ENCODE measurements around the gene ZNF155. TPM values are rescaled to one million over a fixed set of nuclear protein-coding genes. Genes with fewer than 3 reads are reported as not detected.

Gene ZNF155
- total RNA-seq, 1 experiment from 2014 or later: 6.8 TPM

DNA sequence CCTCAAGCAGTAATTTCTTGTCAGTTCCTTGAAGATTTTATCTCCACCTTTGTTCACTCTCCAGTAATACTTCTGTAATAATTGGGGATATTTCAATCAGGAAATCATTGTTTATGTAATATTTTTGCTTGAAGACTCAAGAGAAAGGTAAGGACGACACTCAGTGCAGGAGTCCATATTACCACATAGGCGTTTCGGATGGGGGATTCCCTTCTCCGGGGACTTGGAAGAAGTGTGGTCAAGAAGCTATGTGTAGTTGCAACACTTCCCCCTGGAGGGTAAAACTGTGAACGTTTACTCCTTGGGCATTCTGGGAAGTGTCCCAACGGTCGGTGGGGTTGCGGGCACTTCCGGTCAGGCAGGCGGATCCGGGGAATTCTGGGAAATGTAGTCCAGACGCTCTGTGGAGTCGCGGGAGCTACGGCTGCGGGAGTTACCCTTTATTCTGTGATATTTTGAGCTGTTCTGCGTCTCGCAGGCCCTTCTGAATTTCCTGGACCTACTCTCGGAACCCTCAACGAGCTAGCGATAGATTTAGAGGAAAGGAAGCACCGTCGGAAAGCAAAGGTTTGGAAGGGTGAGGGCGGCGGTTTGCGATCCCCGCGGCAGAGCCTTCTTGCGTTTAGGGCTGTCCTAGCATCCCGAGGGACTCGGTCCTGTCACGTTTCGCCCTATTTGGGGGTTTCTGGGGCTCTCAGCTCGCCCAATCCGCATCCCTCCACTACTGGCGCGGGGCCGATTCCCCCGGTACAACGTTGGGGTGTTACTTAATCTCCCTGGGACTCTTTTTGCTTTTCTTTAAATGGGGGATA, 32.9 kb upstream of the ZNF155 start, which contains the start of gene ZNF221:
Gene ZNF221 (plus strand): TSS at position 395 of the 812 bp plus-strand sequence. CDS start 11,499 bp downstream, outside the sequence.
- peaks cover 23% of the 10 kb centered on the region for H3K9me3 Mint-ChIP-seq (ENCODE audit: low read depth, unreplicated experiment)
- H3K4me1 Mint-ChIP-seq (ENCODE audit: low read depth, unreplicated experiment): peaks cover 9% of the 10 kb centered on the region
- TF ChIP-seq CTCF (IDR thresholded peaks at IDR 0.05; ENCODE audit: unreplicated experiment): peak; percentile 45
- H3K27ac Mint-ChIP-seq (ENCODE audit: unreplicated experiment): peak within 1 kb of the TSS; percentile 76
- H3K36me3 Mint-ChIP-seq (ENCODE audit: insufficient read depth, unreplicated experiment): peaks cover 14% of the 10 kb centered on the region
- peaks cover 21% of the 10 kb centered on the region for H3K27me3 Mint-ChIP-seq (ENCODE audit: unreplicated experiment)
- intact Hi-C loops (cut with micrococcal nuclease; ENCODE audit: unreplicated experiment): loop anchor here (2.0 kb wide), 1 partner anchor 16 kb away; the partner anchor contains the start of gene ZNF45
- no TSS peak for BruUV-seq (replicated peaks)
- H3K4me3 Mint-ChIP-seq (ENCODE audit: low read depth, unreplicated experiment): peak within 1 kb of the TSS; percentile 97
- CTCF ChIA-PET: interaction anchor here (0.6 to 1.5 kb wide), 9 partner anchors 14 to 283 kb away, joined by 3 to 7 read pairs (median 3); partner anchors contain the start of genes ZNF223 and ZNF45
- peak; percentile 94 for DNase-seq

DNA sequence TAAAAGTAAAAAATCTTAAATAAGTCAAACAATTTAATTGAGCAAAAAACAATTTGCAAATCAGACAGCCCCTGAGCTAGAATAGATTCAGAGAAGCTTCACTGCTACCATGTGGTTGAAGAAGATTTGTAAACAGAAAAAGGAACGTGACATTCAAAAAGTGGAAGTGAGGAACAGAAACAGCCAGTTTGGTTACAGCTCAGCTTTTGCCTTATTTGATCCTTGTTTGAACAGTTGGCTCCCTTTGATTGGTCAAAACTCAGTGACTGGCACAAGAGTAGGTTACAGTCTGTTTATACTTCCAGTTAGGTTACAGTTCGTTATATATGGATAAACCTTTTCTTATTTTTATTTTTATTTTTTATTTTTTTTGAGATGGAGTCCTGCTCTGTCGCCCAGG, 27.2 kb upstream of the ZNF155 start:
- Mint-ChIP-seq H3K36me3 (ENCODE audit: insufficient read depth, unreplicated experiment) (peaks cover under 1% of the 10 kb centered on the region), H3K4me1 (ENCODE audit: low read depth, unreplicated experiment) (no peaks in the 10 kb centered on the region), H3K9me3 (ENCODE audit: low read depth, unreplicated experiment) (peaks cover 23% of the 10 kb centered on the region), H3K27ac (ENCODE audit: unreplicated experiment) (no peak overlapping the region), H3K27me3 (ENCODE audit: unreplicated experiment) (no peaks in the 10 kb centered on the region), H3K4me3 (ENCODE audit: low read depth, unreplicated experiment) (no peak overlapping the region)
- intact Hi-C loops (cut with micrococcal nuclease; ENCODE audit: unreplicated experiment): no loop called here
- CTCF ChIA-PET: no interaction called here
- TF ChIP-seq CTCF (IDR thresholded peaks at IDR 0.05; ENCODE audit: unreplicated experiment): no peak
- no peak for DNase-seq
- no TSS peak for BruUV-seq (replicated peaks)

DNA sequence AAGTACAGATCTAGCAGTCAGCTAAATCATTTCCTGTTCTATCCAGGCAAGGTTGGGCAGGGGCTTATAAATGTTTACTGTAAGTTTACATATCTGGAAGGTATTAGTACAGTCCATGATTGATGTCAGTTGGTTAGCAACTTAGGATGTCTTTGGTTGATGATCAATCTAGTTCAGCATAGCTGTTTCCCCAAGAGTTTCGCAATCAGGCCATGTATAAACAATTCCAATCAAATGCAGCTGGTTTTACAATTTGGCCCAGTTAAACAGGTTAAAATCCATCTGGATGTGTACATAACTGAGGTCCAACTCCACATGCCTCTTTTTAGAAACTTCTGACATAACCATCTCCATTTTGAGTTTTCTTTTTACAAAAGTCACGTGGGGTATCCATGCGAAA, 26.1 kb upstream of the ZNF155 start:
- no peak overlapping the region for H3K27ac Mint-ChIP-seq (ENCODE audit: unreplicated experiment)
- BruUV-seq (replicated peaks): no TSS peak
- no peak for TF ChIP-seq CTCF (IDR thresholded peaks at IDR 0.05; ENCODE audit: unreplicated experiment)
- CTCF ChIA-PET: no interaction called here
- intact Hi-C loops (cut with micrococcal nuclease; ENCODE audit: unreplicated experiment): no loop called here
- no peaks in the 10 kb centered on the region for H3K4me1 Mint-ChIP-seq (ENCODE audit: low read depth, unreplicated experiment)
- no peak for DNase-seq
- H3K4me3 Mint-ChIP-seq (ENCODE audit: low read depth, unreplicated experiment): no peak overlapping the region
- H3K36me3 Mint-ChIP-seq (ENCODE audit: insufficient read depth, unreplicated experiment): no peaks in the 10 kb centered on the region
- peaks cover 25% of the 10 kb centered on the region for H3K9me3 Mint-ChIP-seq (ENCODE audit: low read depth, unreplicated experiment)
- no peaks in the 10 kb centered on the region for H3K27me3 Mint-ChIP-seq (ENCODE audit: unreplicated experiment)

GRCh38 chr19:43960411-43960810, 23.6 kb upstream of the ZNF155 start:
- Mint-ChIP-seq H3K4me3 (ENCODE audit: low read depth, unreplicated experiment) (no peak overlapping the region), H3K27me3 (ENCODE audit: unreplicated experiment) (no peaks in the 10 kb centered on the region), H3K4me1 (ENCODE audit: low read depth, unreplicated experiment) (no peaks in the 10 kb centered on the region), H3K27ac (ENCODE audit: unreplicated experiment) (no peak overlapping the region), H3K36me3 (ENCODE audit: insufficient read depth, unreplicated experiment) (no peaks in the 10 kb centered on the region), H3K9me3 (ENCODE audit: low read depth, unreplicated experiment) (peaks cover 34% of the 10 kb centered on the region)
- TF ChIP-seq CTCF (IDR thresholded peaks at IDR 0.05; ENCODE audit: unreplicated experiment): no peak
- no peak for DNase-seq
- intact Hi-C loops (cut with micrococcal nuclease; ENCODE audit: unreplicated experiment): no loop called here
- CTCF ChIA-PET: interaction anchor here (0.5 kb wide), 1 partner anchor 361 kb away, joined by 3 read pairs; no protein-coding TSS in a partner anchor
- no TSS peak for BruUV-seq (replicated peaks)
